GM10847 (cell line): ENCODE results near the gene GNG10.

ENCODE experiments used
- POLR2A ChIP-seq: IDR thresholded peaks from 2 replicates; pipeline ENCODE4 v1.6.1; 2011; ENCODE audit not compliant: insufficient read length; ENCODE audit errors: extremely low read depth

Gene GNG10

GRCh38 chr9:111637421-111637950 lies 23.9 kb upstream of the GNG10 start:
- TF ChIP-seq POLR2A, result no peak

- TF ChIP-seq POLR2A, result no peak
These were observed 17.1 kb upstream of the GNG10 start for GRCh38 chr9:111644195-111644772.

GRCh38 chr9:111645806-111646205 lies 15.6 kb upstream of the GNG10 start:
- TF ChIP-seq POLR2A, result no peak

GRCh38 chr9:111646417-111646816 lies 15.0 kb upstream of the GNG10 start:
- TF ChIP-seq POLR2A, result no peak

- TF ChIP-seq POLR2A, result no peak
These were observed 13.3 kb upstream of the GNG10 start for GRCh38 chr9:111648066-111648465.

- TF ChIP-seq POLR2A, result no peak
These were observed 12.4 kb upstream of the GNG10 start for GRCh38 chr9:111649016-111649415.

- TF ChIP-seq POLR2A, result no peak
These were observed 4.4 kb upstream of the GNG10 start for GRCh38 chr9:111657051-111657450.

GRCh38 chr9:111658943-111659342 lies 2.5 kb upstream of the GNG10 start:
- no peak for TF ChIP-seq POLR2A

GRCh38 chr9:111659691-111660090 lies 1.7 kb upstream of the GNG10 start:
- no peak for TF ChIP-seq POLR2A

- TF ChIP-seq POLR2A, result no peak
These were observed 557 bp downstream of the GNG10 start for GRCh38 chr9:111661802-111662521.

GRCh38 chr9:111662576-111663300 lies 1.3 kb downstream of the GNG10 start:
- no peak for TF ChIP-seq POLR2A

- TF ChIP-seq POLR2A, result no peak
These were observed 2.0 kb downstream of the GNG10 start for GRCh38 chr9:111663301-111663823.

GRCh38 chr9:111668026-111668573 lies 6.7 kb downstream of the GNG10 start:
- no peak for TF ChIP-seq POLR2A

GRCh38 chr9:111674319-111674718 lies 12.9 kb downstream of the GNG10 start:
- no peak for TF ChIP-seq POLR2A

- TF ChIP-seq POLR2A, result no peak
These were observed 14.7 kb downstream of the GNG10 start for GRCh38 chr9:111676116-111676515.

- TF ChIP-seq POLR2A, result no peak
These were observed 16.9 kb downstream of the GNG10 start for GRCh38 chr9:111678293-111678692.

- TF ChIP-seq POLR2A, result no peak
These were observed 17.8 kb downstream of the GNG10 start for GRCh38 chr9:111679199-111679598.
